Pericardium fibroblast (primary cell): Measurements from ENCODE around the gene MR1. TPM values are rescaled to one million over a fixed set of nuclear protein-coding genes. Genes with fewer than 3 reads are reported as not detected.

Experiments used
- total RNA-seq: library from RNA; depleted of rRNA; stranded (reverse); fragments of >200 nt; gene quantifications from 2 replicates; pipeline ENCODE4 v1.2.3, GENCODE V29; 2015

MR1 gene
- 13.3 and 15.1 TPM in 2 replicates for total RNA-seq

DNA sequence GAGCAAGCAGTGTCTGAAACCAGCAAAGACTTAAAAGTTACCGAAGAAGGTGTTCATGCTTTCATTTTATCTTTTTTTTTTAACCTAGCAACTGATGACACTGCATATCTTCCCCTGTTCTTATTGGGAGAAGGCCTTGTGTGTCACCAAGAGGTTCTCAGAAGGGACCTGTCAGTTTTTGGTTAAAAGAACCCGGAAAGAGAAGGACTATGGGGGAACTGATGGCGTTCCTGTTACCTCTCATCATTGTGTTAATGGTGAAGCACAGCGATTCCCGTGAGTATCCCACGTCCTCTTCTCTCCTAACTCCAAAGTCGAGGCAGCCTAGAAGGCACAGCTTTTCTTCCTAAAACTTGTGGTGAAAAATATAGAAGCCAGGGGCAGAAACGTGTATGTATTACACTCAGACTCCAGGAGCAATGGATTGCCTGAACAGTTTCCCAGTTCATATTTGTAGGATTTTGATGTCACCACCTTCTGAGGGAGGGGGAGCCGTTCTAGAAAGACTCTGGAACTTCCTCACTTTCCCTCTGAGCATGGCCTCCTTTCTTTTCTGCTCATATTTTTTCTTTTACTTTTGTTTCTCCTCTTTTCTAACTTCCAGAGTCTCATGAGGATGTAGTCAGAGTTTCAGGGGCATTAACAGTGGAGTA lies at the start of gene MR1:
Gene MR1 (plus strand): TSS at position 185 of the 653 bp plus-strand sequence. CDS start 25 bp downstream, at position 210.

DNA sequence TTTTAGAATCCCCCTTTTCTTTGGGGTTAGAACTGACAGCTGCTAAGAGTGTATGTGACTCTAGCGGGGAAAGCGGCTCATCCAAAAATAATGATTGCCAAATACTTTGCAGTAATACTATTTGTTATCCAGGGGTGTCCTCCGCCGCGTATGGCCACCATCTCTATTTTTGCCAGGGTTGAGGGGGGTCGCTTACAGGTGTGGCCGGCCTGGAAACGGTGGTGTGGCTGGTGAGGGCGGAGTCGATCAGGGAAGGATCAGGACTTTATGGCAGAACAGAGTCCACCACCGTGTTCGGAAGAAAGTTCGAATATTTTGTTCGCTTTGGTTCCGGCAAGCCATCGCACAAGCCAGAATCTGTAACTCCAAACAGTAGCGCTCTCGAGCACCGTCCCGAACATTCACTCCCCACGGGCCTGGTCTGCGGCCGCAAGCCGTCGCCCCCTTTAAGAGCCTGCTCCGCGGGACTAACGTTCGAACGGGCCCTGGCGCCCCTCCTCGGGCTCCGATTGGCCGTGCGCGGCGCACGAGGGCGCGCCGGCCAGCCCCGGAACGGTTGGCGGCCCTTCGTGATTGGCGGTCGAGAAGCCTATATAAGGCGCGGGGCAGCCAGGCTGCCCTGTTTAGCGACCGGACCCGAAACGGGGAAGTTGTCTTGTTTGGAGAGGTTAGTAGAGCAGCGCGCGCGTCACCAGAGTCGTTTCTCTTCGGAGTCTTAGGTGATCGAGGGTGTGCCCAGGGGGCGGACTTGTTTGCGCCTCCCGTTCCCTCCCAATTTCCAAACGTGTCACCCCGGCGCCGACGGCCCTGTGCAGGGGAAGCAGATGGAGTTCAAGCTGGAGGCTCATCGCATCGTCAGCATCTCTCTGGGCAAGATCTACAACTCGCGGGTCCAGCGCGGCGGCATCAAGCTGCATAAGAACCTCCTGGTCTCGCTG lies 54.6 kb downstream of the MR1 start, which contains the start of gene IER5:
Gene IER5 (plus strand): TSS at position 622 of the 938 bp plus-strand sequence. CDS start 203 bp downstream, at position 825.

Other genes with a start within 250 kb of the MR1 start
- 7.7 and 14.6 TPM in 2 replicates for gene KIAA1614, start 121.1 kb upstream of the MR1 start, total RNA-seq
- gene STX6, start 11.1 kb upstream of the MR1 start, total RNA-seq: 17.3 and 18.0 TPM in 2 replicates
- gene IER5, start 54.7 kb downstream of the MR1 start, total RNA-seq: 17.7 and 20.9 TPM in 2 replicates